HepG2 (cell line): Measurements from ENCODE around the gene RPL23. TPM values are rescaled to one million over a fixed set of nuclear protein-coding genes. Genes with fewer than 3 reads are reported as not detected.
A peak's percentile ranks its signal among the peaks of the same experiment; 100 is the strongest.

Experiments used
- CEBPG ChIP-seq: IDR thresholded peaks from 2 replicates; pipeline ENCODE4 v1.6.1; 2016
- DBP ChIP-seq: sonication (generic); formaldehyde crosslinking; IDR thresholded peaks from 2 replicates; pipeline ENCODE4 v1.4.0; 2020; ENCODE audit warnings: missing genetic modification reagents; ENCODE audit errors: not compliant biosample characterization
- DDIT3 ChIP-seq: sonication (generic); formaldehyde crosslinking; IDR thresholded peaks from 2 replicates; pipeline ENCODE4 v1.4.0; 2020; ENCODE audit warnings: mild to moderate bottlenecking, missing genetic modification reagents
- FOXC1 ChIP-seq: sonication (generic); formaldehyde crosslinking; IDR thresholded peaks from 2 replicates; pipeline ENCODE4 v1.8.0; 2022; ENCODE audit warnings: mild to moderate bottlenecking, missing genetic modification reagents, borderline replicate concordance
- KDM4B ChIP-seq: sonication (generic); formaldehyde crosslinking; IDR thresholded peaks from 2 replicates; pipeline ENCODE4 v1.4.0; 2020; ENCODE audit warnings: missing genetic modification reagents
- MAF1 ChIP-seq: sonication (generic); formaldehyde crosslinking; IDR thresholded peaks from 2 replicates; pipeline ENCODE4 v1.5.0; 2020; ENCODE audit warnings: missing genetic modification reagents, borderline replicate concordance
- POLR2G ChIP-seq: fragments of 200-400 bp; formaldehyde crosslinking; IDR thresholded peaks from 2 replicates; pipeline ENCODE4 v1.6.1; 2018; ENCODE audit warnings: mild to moderate bottlenecking, low read depth, low read length, moderate library complexity
- PTBP1 ChIP-seq: fragments of 200-400 bp; formaldehyde crosslinking; IDR thresholded peaks from 2 replicates; pipeline ENCODE4 v1.6.1; 2018; ENCODE audit warnings: low read length, low read depth; ENCODE audit not compliant: poor library complexity, severe bottlenecking
- SMAD9 ChIP-seq: sonication (generic); formaldehyde crosslinking; IDR thresholded peaks from 2 replicates; pipeline ENCODE4 v1.5.1; 2020; ENCODE audit warnings: mild to moderate bottlenecking, missing genetic modification reagents
- SP4 ChIP-seq: sonication (generic); formaldehyde crosslinking; IDR thresholded peaks from 2 replicates; pipeline ENCODE4 v1.8.1; 2023; ENCODE audit warnings: mild to moderate bottlenecking, missing genetic modification reagents
- SRSF9 ChIP-seq: fragments of 200-400 bp; formaldehyde crosslinking; IDR thresholded peaks from 2 replicates; pipeline ENCODE4 v1.6.1; 2018; ENCODE audit warnings: borderline replicate concordance, mild to moderate bottlenecking, low read depth, low read length; ENCODE audit not compliant: insufficient read depth, poor library complexity, severe bottlenecking
- TAF15 ChIP-seq: fragments of 200-400 bp; formaldehyde crosslinking; IDR thresholded peaks from one replicate; pipeline ENCODE4 v1.6.1; 2018; ENCODE audit warnings: mild to moderate bottlenecking, low read depth, low read length; ENCODE audit not compliant: poor library complexity, severe bottlenecking
- TEAD3 ChIP-seq: optimal IDR thresholded peaks from 2 replicates; pipeline ENCODE3; 2016; ENCODE audit warnings: borderline replicate concordance
- ZFP36L2 ChIP-seq: sonication (generic); formaldehyde crosslinking; IDR thresholded peaks from 2 replicates; pipeline ENCODE4 v1.4.0; 2020; ENCODE audit warnings: missing genetic modification reagents
- ZNF138 ChIP-seq: sonication (generic); formaldehyde crosslinking; IDR thresholded peaks from 2 replicates; pipeline ENCODE4 v1.5.0; 2020; ENCODE audit warnings: mild to moderate bottlenecking, low read depth, missing genetic modification reagents
- ZNF253 ChIP-seq: sonication (generic); formaldehyde crosslinking; IDR thresholded peaks from 2 replicates; pipeline ENCODE4 v1.8.0; 2022; ENCODE audit warnings: mild to moderate bottlenecking, missing genetic modification reagents, borderline replicate concordance
- ZSCAN21 ChIP-seq: sonication (generic); formaldehyde crosslinking; IDR thresholded peaks from 2 replicates; pipeline ENCODE4 v1.8.0; 2022; ENCODE audit warnings: mild to moderate bottlenecking, missing genetic modification reagents, moderate library complexity, borderline replicate concordance
- polyA plus RNA-seq, 8 experiments: library from polyadenylated mRNA; depleted of rRNA in 3 of 8; stranded (reverse) in 7 of 8; unstranded in 1 of 8; fragments of >200 nt; fragmentation: Illumina TruSeq in 4 of 8; extraction: Trizol in 4 of 8; gene quantifications; 2 replicates each; pipeline versions ENCODE4 v1.2.1 to v1.2.3, GENCODE V29; 2011 to 2016; ENCODE audit warnings: low read depth in 4 of 8, missing spikeins in 1 of 8, mixed read lengths in 1 of 8; ENCODE audit not compliant: insufficient read depth in 1 of 8
- total RNA-seq, 5 experiments: library from RNA; depleted of rRNA; stranded (reverse); fragments of >200 nt; fragmentation: Illumina TruSeq; extraction: Trizol; gene quantifications; 2 replicates each; pipeline ENCODE4 v1.2.3, GENCODE V29; 2016; ENCODE audit warnings: low read depth in 1 of 5
- TF ChIP-seq, protein P1 (sequence below): sonication (generic); formaldehyde crosslinking; IDR thresholded peaks from 2 replicates; pipeline ENCODE4 v1.5.0; 2020; ENCODE audit warnings: missing genetic modification reagents
- TF ChIP-seq, protein P2 (sequence below): sonication (generic); formaldehyde crosslinking; conservative IDR thresholded peaks from 2 replicates; pipeline ENCODE4 v1.4.0; 2020; ENCODE audit warnings: missing genetic modification reagents
- TF ChIP-seq, protein P3 (sequence below): sonication (generic); formaldehyde crosslinking; IDR thresholded peaks from 2 replicates; pipeline ENCODE4 v1.4.0; 2020; ENCODE audit warnings: low read depth, mild to moderate bottlenecking, missing genetic modification reagents
- TF ChIP-seq, protein P4 (sequence below): sonication (generic); formaldehyde crosslinking; IDR thresholded peaks from 2 replicates; pipeline ENCODE4 v1.5.1; 2020; ENCODE audit warnings: mild to moderate bottlenecking, moderate library complexity, missing genetic modification reagents

Gene RPL23
- total and polyA plus RNA-seq, 2 of the 13 experiments (the other 11 are each of a cell fraction or from before 2014, with no cell fraction given) = 2,790 to 4,860 TPM

DNA sequence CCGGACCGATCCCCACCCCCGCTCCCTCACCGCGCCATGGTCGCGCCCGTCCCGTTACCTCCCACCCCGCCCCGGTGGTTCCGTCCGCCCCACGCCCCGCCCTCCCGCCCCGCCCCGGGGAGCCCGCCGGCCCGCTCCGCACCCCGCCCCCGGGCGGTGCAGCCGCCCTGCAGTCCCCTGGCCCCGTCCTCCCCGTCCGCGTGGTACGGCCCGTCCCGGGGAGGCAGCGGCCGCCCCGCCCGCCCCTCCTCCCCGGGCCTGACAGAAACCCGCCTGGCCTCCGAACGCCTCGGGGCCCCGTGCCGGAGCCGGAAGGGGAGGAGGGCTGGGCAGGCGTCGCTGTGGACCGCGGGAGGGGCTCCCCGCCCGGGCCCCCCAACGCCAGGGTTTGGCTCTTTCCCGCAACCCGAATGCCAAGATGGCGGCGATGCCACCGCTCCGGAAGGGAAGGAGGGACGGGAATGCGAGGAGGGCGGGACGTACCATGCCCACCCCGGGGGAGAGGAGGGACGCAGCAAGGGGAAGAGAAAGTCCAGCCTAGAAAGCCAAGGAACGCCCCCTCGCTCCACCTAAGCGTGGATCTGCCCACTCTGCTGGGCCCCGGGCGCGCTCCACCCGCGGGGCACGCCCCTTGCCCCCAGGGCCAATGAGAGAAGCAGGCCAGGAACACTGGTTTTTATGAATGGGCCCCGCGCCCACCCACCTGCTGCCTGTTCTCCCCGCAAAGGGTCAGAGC lies 53.9 kb downstream of the RPL23 start, which contains the start of gene PIP4K2B (continued):
- TF ChIP-seq DBP (CRISPR knock-in tag) = no peak
- peak; percentile 50; the same call in 1 of the 2 replicates for TF ChIP-seq ZNF138 (CRISPR knock-in tag)
- no peak for TF ChIP-seq SMAD9 (CRISPR knock-in tag)
- peak; percentile 45; the same call in 1 of the 2 replicates for TF ChIP-seq ZSCAN21
- peak; percentile 90 for TF ChIP-seq POLR2G
- TF ChIP-seq PTBP1 = no peak
- TF ChIP-seq MAF1 (CRISPR knock-in tag) = 0 out of 2 replicates have a peak, but pooled peaks have one; percentile 47
- TF ChIP-seq, protein P1, sequence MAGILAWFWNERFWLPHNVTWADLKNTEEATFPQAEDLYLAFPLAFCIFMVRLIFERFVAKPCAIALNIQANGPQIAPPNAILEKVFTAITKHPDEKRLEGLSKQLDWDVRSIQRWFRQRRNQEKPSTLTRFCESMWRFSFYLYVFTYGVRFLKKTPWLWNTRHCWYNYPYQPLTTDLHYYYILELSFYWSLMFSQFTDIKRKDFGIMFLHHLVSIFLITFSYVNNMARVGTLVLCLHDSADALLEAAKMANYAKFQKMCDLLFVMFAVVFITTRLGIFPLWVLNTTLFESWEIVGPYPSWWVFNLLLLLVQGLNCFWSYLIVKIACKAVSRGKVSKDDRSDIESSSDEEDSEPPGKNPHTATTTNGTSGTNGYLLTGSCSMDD = no peak
- TF ChIP-seq, protein P2, sequence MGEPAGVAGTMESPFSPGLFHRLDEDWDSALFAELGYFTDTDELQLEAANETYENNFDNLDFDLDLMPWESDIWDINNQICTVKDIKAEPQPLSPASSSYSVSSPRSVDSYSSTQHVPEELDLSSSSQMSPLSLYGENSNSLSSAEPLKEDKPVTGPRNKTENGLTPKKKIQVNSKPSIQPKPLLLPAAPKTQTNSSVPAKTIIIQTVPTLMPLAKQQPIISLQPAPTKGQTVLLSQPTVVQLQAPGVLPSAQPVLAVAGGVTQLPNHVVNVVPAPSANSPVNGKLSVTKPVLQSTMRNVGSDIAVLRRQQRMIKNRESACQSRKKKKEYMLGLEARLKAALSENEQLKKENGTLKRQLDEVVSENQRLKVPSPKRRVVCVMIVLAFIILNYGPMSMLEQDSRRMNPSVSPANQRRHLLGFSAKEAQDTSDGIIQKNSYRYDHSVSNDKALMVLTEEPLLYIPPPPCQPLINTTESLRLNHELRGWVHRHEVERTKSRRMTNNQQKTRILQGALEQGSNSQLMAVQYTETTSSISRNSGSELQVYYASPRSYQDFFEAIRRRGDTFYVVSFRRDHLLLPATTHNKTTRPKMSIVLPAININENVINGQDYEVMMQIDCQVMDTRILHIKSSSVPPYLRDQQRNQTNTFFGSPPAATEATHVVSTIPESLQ (CRISPR knock-in tag) = peak; percentile 77; the same call in 1 of the 2 replicates
- TF ChIP-seq SP4 (CRISPR knock-in tag) = peak; percentile 96
- TF ChIP-seq SRSF9 = no peak
- TF ChIP-seq, protein P3, sequence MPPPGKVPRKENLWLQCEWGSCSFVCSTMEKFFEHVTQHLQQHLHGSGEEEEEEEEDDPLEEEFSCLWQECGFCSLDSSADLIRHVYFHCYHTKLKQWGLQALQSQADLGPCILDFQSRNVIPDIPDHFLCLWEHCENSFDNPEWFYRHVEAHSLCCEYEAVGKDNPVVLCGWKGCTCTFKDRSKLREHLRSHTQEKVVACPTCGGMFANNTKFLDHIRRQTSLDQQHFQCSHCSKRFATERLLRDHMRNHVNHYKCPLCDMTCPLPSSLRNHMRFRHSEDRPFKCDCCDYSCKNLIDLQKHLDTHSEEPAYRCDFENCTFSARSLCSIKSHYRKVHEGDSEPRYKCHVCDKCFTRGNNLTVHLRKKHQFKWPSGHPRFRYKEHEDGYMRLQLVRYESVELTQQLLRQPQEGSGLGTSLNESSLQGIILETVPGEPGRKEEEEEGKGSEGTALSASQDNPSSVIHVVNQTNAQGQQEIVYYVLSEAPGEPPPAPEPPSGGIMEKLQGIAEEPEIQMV (CRISPR knock-in tag) = peak; percentile 52; the same call in 1 of the 2 replicates
- peak; percentile 98 for TF ChIP-seq TAF15
- no peak; the same call in 1 of the 2 replicates for TF ChIP-seq ZFP36L2 (CRISPR knock-in tag)
- TF ChIP-seq DDIT3 (CRISPR knock-in tag) = no peak
- TF ChIP-seq TEAD3 (CRISPR knock-in tag) = peak; percentile 94
- TF ChIP-seq, protein P4, sequence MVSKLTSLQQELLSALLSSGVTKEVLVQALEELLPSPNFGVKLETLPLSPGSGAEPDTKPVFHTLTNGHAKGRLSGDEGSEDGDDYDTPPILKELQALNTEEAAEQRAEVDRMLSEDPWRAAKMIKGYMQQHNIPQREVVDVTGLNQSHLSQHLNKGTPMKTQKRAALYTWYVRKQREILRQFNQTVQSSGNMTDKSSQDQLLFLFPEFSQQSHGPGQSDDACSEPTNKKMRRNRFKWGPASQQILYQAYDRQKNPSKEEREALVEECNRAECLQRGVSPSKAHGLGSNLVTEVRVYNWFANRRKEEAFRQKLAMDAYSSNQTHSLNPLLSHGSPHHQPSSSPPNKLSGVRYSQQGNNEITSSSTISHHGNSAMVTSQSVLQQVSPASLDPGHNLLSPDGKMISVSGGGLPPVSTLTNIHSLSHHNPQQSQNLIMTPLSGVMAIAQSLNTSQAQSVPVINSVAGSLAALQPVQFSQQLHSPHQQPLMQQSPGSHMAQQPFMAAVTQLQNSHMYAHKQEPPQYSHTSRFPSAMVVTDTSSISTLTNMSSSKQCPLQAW (CRISPR knock-in tag) = peak; percentile 95
- no peak for TF ChIP-seq ZNF253 (CRISPR knock-in tag)
- peak; percentile 69; the same call in 1 of the 2 replicates for TF ChIP-seq FOXC1
- TF ChIP-seq KDM4B (CRISPR knock-in tag) = peak; percentile 94
- no peak for TF ChIP-seq CEBPG
